ENCODE data around the gene KCNQ1.

DNA sequence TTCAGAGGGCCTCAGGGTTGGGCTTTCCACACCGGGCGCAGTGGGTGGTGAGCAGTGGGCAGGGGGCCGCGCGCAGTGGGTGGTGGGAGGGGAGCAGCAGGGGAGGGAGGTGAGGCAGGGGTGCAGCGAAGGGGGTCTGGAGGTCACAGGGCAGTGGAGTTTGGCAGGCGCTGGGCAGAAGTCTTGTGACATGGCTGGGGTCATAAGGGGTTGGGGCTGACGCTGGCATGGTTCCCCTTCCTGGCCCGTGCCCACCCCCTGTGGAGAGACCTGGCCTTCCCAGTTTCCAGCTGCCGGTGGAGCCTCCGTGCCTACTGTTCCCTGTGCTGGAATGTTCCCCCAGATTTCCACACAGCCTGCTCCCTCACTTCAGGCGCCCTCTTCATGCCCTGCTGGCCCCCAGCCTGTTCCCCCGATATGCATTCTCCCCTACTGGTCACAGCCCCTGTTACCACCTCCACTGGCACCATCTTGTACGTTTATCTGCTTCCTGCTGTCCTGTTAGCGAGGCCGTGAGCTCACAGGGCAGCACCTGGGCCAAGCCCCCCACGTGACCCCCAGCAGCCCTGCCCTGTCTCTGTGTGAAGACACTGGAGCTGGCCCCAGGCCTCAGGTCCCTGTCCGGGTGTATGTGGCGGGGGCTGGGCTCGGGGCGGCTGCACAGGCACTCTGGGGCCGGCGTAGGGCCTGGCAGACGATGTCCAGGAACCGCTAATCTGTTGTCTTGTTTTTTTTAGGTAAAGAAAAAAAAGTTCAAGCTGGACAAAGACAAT is 143.4 kb downstream of the KCNQ1 start:
- TF ChIP-seq YY1 (IDR thresholded peaks at IDR 0.05; ENCODE audit: low read depth): no peak
- TF ChIP-seq NRF1 (IDR thresholded peaks at IDR 0.05; ENCODE audit: low read depth, low read length): no peak
- TF ChIP-seq FOXM1 (IDR thresholded peaks at IDR 0.05; ENCODE audit: low read depth): no peak
- no peak for TF ChIP-seq CTCF (IDR thresholded peaks at IDR 0.05)
- no peak for TF ChIP-seq EZH2phosphoT487 (IDR thresholded peaks at IDR 0.05; ENCODE audit: borderline replicate concordance, low read depth)
- no peak for TF ChIP-seq SMC3 (IDR thresholded peaks at IDR 0.05; ENCODE audit: low read depth, low read length)
- no peak for TF ChIP-seq ELF1 (IDR thresholded peaks at IDR 0.05)
- no peak for TF ChIP-seq TEAD4 (IDR thresholded peaks at IDR 0.05; ENCODE audit: borderline replicate concordance, insufficient read depth)
- TF ChIP-seq TAF1 (IDR thresholded peaks at IDR 0.05; ENCODE audit: borderline replicate concordance, low read depth, low read length): no peak
- TF ChIP-seq FOSL2 (IDR thresholded peaks at IDR 0.05; ENCODE audit: borderline replicate concordance, low read depth): no peak

Measured in SK-N-SH (cell line).